Ammon's horn (tissue), 1 donor: ENCODE data around the gene ANKRD40.
"Not testable (repeated sequence)": the region's sequence is repeated elsewhere in the genome, so short reads cannot be mapped to it uniquely, and the experiment has no call there.

Source experiments
- DNase-seq: peaks from one replicate; pipeline ENCODE4 v3.0.0-alpha.2; 2016; ENCODE audit warnings: low spot score

ANKRD40 gene

GRCh38 chr17:50710650-50711049 lies 2.9 kb upstream of the ANKRD40 start:
- DNase-seq = no peak

- DNase-seq = no peak
Observed at GRCh38 chr17:50710025-50710424, 2.3 kb upstream of the ANKRD40 start.

GRCh38 chr17:50709053-50709452 lies 1.3 kb upstream of the ANKRD40 start:
- not testable (repeated sequence) for DNase-seq

- DNase-seq = peak; percentile 48
Observed at GRCh38 chr17:50708050-50709000, 611 bp upstream of the ANKRD40 start.

- DNase-seq = no peak
Observed at GRCh38 chr17:50703162-50703561, 4.6 kb downstream of the ANKRD40 start.

GRCh38 chr17:50699410-50699809 lies 8.3 kb downstream of the ANKRD40 start:
- DNase-seq = no peak

GRCh38 chr17:50697663-50698272 lies 9.9 kb downstream of the ANKRD40 start:
- no peak for DNase-seq

- no peak for DNase-seq
Observed at GRCh38 chr17:50697062-50697461, 10.7 kb downstream of the ANKRD40 start.

- DNase-seq = no peak
Observed at GRCh38 chr17:50696365-50696879, 11.3 kb downstream of the ANKRD40 start.

GRCh38 chr17:50693036-50693682 lies 14.6 kb downstream of the ANKRD40 start:
- no peak for DNase-seq

GRCh38 chr17:50692448-50693035 lies 15.2 kb downstream of the ANKRD40 start:
- no peak for DNase-seq

- DNase-seq = no peak
Observed at GRCh38 chr17:50691550-50692447, 15.9 kb downstream of the ANKRD40 start.

- DNase-seq = no peak
Observed at GRCh38 chr17:50690887-50691549, 16.7 kb downstream of the ANKRD40 start.

GRCh38 chr17:50689956-50690886 lies 17.5 kb downstream of the ANKRD40 start:
- DNase-seq = peak; percentile 77

GRCh38 chr17:50689251-50689650 lies 18.5 kb downstream of the ANKRD40 start:
- no peak for DNase-seq

GRCh38 chr17:50688245-50688644 lies 19.5 kb downstream of the ANKRD40 start:
- no peak for DNase-seq

- no peak for DNase-seq
Observed at GRCh38 chr17:50687200-50688066, 20.3 kb downstream of the ANKRD40 start.

GRCh38 chr17:50686494-50687199 lies 21.1 kb downstream of the ANKRD40 start:
- DNase-seq = no peak
